Peyer's patch (tissue), 4 donors: ENCODE measurements around the gene MRPL58.

ENCODE experiments used
- CTCF ChIP-seq, 6 experiments: fragments of 450-650 bp in 4 of 6; fragments of 200-600 bp in 2 of 6; sonication (generic) in 1 of 6; IDR thresholded peaks; one replicate each; pipeline ENCODE4 v1.5.1; 2017 to 2019; ENCODE audit warnings: antibody characterized with exemption in 6 of 6, mild to moderate bottlenecking in 3 of 6, moderate library complexity in 1 of 6
- POLR2A ChIP-seq, 2 donors: fragments of 450-650 bp; IDR thresholded peaks; one replicate each; pipeline ENCODE4 v1.5.1; 2017; ENCODE audit warnings: antibody characterized with exemption in 2 of 2, mild to moderate bottlenecking in 2 of 2, moderate library complexity in 2 of 2

DNA sequence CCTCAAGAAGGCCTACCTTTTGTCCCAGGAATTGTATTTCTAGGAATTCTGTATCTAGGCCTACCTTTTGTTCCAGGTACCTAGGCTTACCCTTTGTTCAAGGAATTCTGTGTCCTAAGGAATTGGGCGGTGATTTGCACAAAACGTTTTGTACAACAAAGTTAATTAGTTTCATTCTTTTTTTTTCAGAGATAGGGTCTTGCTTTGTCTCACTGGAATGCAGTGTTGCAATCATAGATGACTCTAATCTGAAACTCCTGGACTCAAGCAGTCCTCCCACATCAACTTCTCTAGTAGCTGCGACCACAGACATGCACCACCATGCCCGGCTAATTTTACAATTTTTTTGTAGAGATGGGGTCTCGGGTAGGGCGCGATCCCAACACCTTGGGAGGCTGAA is 18.0 kb upstream of the MRPL58 start:
- TF ChIP-seq POLR2A (IDR thresholded peaks at IDR 0.05) (no peak), CTCF (IDR thresholded peaks at IDR 0.05) (no peak)
